ENCODE data around the gene RNASEH2A. TPM values are rescaled to one million over a fixed set of nuclear protein-coding genes. Genes with fewer than 3 reads are reported as not detected.

Gene RNASEH2A
- 8.3 and 10.6 TPM in 2 replicates for total RNA-seq

GRCh38 chr19:12806242-12807081, at the start of gene RNASEH2A:
Gene RNASEH2A, plus strand, starts transcription at chr19:12806584. Its CDS starts 90 bp downstream, at chr19:12806674.

GRCh38 chr19:12774588-12775555, 31.5 kb upstream of the RNASEH2A start, which contains the start of gene HOOK2:
Gene HOOK2, minus strand, starts transcription at chr19:12775552. Its CDS starts 103 bp downstream, at chr19:12775449.

GRCh38 chr19:12791345-12792050, 14.9 kb upstream of the RNASEH2A start, which contains the start of gene JUNB:
Gene JUNB, plus strand, starts transcription at chr19:12791486. Its CDS starts 286 bp downstream, at chr19:12791772.

GRCh38 chr19:12801466-12802266, 4.7 kb upstream of the RNASEH2A start, which contains the start of the genes PRDX2 and THSD8:
Gene PRDX2, minus strand, starts transcription at chr19:12801800. Its CDS starts 539 bp downstream, at chr19:12801261.
Gene THSD8, plus strand, starts transcription at chr19:12802069. Its CDS starts 3 bp downstream, at chr19:12802072.

GRCh38 chr19:12834566-12834943, 28.2 kb downstream of the RNASEH2A start, which contains the start of gene RTBDN:
Gene RTBDN, minus strand, starts transcription at chr19:12834579. Its CDS starts 4,600 bp downstream, at chr19:12829979.

GRCh38 chr19:12838182-12838885, 31.9 kb downstream of the RNASEH2A start, which contains the start of gene MAST1:
Gene MAST1, plus strand, starts transcription at chr19:12838515. Its CDS starts 58 bp downstream, at chr19:12838573.

Other genes with a start within 250 kb of the RNASEH2A start
- gene ZNF490, start 195.8 kb upstream of the RNASEH2A start, total RNA-seq: 7.4 and 8.1 TPM in 2 replicates
- 13.8 and 14.4 TPM in 2 replicates for gene ZNF791, start 195.7 kb upstream of the RNASEH2A start, total RNA-seq
- 51.4 and 57.1 TPM in 2 replicates for gene MAN2B1, start 139.8 kb upstream of the RNASEH2A start, total RNA-seq
- gene WDR83, start 139.8 kb upstream of the RNASEH2A start, total RNA-seq: 7.8 and 7.9 TPM in 2 replicates
- 47.4 and 47.6 TPM in 2 replicates for gene DHPS, start 124.7 kb upstream of the RNASEH2A start, total RNA-seq
- not detected in 2 replicates for gene GNG14, start 118.6 kb upstream of the RNASEH2A start, total RNA-seq
- 3.5 and 6.4 TPM in 2 replicates for gene FBXW9, start 110.0 kb upstream of the RNASEH2A start, total RNA-seq
- 18.7 and 20.4 TPM in 2 replicates for gene TNPO2, start 82.7 kb upstream of the RNASEH2A start, total RNA-seq
- gene TRIR, start 71.9 kb upstream of the RNASEH2A start, total RNA-seq: 170 and 174 TPM in 2 replicates
- gene GET3, start 69.1 kb upstream of the RNASEH2A start, total RNA-seq: 77.6 and 85.5 TPM in 2 replicates
- gene BEST2, start 54.8 kb upstream of the RNASEH2A start, total RNA-seq: not detected in 2 replicates
- gene HOOK2, start 31.0 kb upstream of the RNASEH2A start, total RNA-seq: 9.7 and 10.6 TPM in 2 replicates
- gene JUNB, start 15.1 kb upstream of the RNASEH2A start, total RNA-seq: 149 and 187 TPM in 2 replicates
- 170 and 189 TPM in 2 replicates for gene PRDX2, start 4.8 kb upstream of the RNASEH2A start, total RNA-seq
- gene THSD8, start 4.5 kb upstream of the RNASEH2A start, total RNA-seq: not detected in 2 replicates
- not detected in 2 replicates for gene RTBDN, start 28.0 kb downstream of the RNASEH2A start, total RNA-seq
- 0.76 and 1.2 TPM in 2 replicates for gene MAST1, start 31.9 kb downstream of the RNASEH2A start, total RNA-seq
- 27.9 and 30.7 TPM in 2 replicates for gene DNASE2, start 74.9 kb downstream of the RNASEH2A start, total RNA-seq
- gene KLF1, start 80.6 kb downstream of the RNASEH2A start, total RNA-seq: 0.09 TPM in 1 of 2 replicates, not detected in the other
- gene GCDH, start 84.6 kb downstream of the RNASEH2A start, total RNA-seq: 19.4 and 19.8 TPM in 2 replicates
- gene SYCE2, start 112.7 kb downstream of the RNASEH2A start, total RNA-seq: 0.11 TPM in 1 of 2 replicates, not detected in the other
- gene FARSA, start 127.1 kb downstream of the RNASEH2A start, total RNA-seq: 28.2 and 41.6 TPM in 2 replicates
- gene CALR, start 132.0 kb downstream of the RNASEH2A start, total RNA-seq: 1,472 and 1,781 TPM in 2 replicates
- 50.2 and 60.8 TPM in 2 replicates for gene RAD23A, start 139.3 kb downstream of the RNASEH2A start, total RNA-seq
- gene GADD45GIP1, start 150.6 kb downstream of the RNASEH2A start, total RNA-seq: 14.5 and 23.3 TPM in 2 replicates
- gene DAND5, start 163.0 kb downstream of the RNASEH2A start, total RNA-seq: 0.22 and 0.34 TPM in 2 replicates
- 10.7 and 21.7 TPM in 2 replicates for gene NFIX, start 188.9 kb downstream of the RNASEH2A start, total RNA-seq

Measured in dermis lymphatic vessel endothelial cell (primary cell).